Heart right ventricle (tissue), 16 donors: ENCODE results near the gene ZRSR2. TPM values are rescaled to one million over a fixed set of nuclear protein-coding genes. Genes with fewer than 3 reads are reported as not detected.
A peak's percentile ranks its signal among the peaks of the same experiment; 100 is the strongest.

Experiments
- ATAC-seq, 8 donors: fragments of 200-7000 bp; cut with Tn5 transposase; one replicate each; pipeline ENCODE4 v1.9.1; 2020; ENCODE audit warnings: mild to moderate bottlenecking in 8 of 8, moderate library complexity in 8 of 8, moderate number of reproducible peaks in 1 of 8
- DNase-seq, 2 donors: peaks; one replicate each; pipeline ENCODE4 v3.0.0-alpha.2; 2020
- H3K27ac ChIP-seq, 10 donors: fragments of 200-600 bp; sonication (generic) in 2 of 10; one replicate each; pipeline versions ENCODE4 v1.5.0 to v1.8.0; 2020 to 2022; ENCODE audit warnings: mild to moderate bottlenecking in 3 of 10
- H3K27me3 ChIP-seq, 7 donors: fragments of 200-600 bp; one replicate each; pipeline ENCODE4 v1.8.0; 2021 to 2022; ENCODE audit warnings: mild to moderate bottlenecking in 2 of 7
- H3K36me3 ChIP-seq, 9 donors: fragments of 200-600 bp; sonication (generic) in 1 of 9; one replicate each; pipeline versions ENCODE4 v1.5.0 to v1.8.0; 2020 to 2022; ENCODE audit warnings: mild to moderate bottlenecking in 2 of 9
- H3K4me1 ChIP-seq, 9 donors: fragments of 200-600 bp; sonication (generic) in 1 of 9; one replicate each; pipeline versions ENCODE4 v1.5.0 to v1.8.0; 2020 to 2022; ENCODE audit warnings: mild to moderate bottlenecking in 4 of 9
- H3K4me3 ChIP-seq, 10 donors: fragments of 200-600 bp; sonication (generic) in 2 of 10; one replicate each; pipeline versions ENCODE4 v1.5.0 to v1.8.0; 2020 to 2022; ENCODE audit warnings: mild to moderate bottlenecking in 7 of 10, moderate library complexity in 2 of 10
- H3K9me3 ChIP-seq, 11 donors: fragments of 200-600 bp in 10 of 11; sonication (generic) in 2 of 11; one replicate each; pipeline versions ENCODE4 v1.5.0 to v1.8.0; 2013 to 2022; ENCODE audit warnings: mild to moderate bottlenecking in 2 of 11, control low read depth in 1 of 11, moderate library complexity in 1 of 11
- CTCF ChIP-seq, 9 donors: fragments of 200-600 bp; sonication (generic) in 2 of 9; IDR thresholded peaks; one replicate each; pipeline versions ENCODE4 v1.5.0 to v1.8.0; 2021 to 2022; ENCODE audit warnings: antibody characterized with exemption in 9 of 9, mild to moderate bottlenecking in 5 of 9, moderate library complexity in 1 of 9
- WGBS, 2 donors: extraction: QIAGEN DNeasy Blood & Tissue Kit; methylation state at CpG; one replicate each; pipeline ENCODE4 v1.1.7; 2013; ENCODE audit warnings: inconsistent platforms in 1 of 2; 5-methylcytosine and 5-hydroxymethylcytosine counted together
- intact Hi-C, 10 donors: fragments of 100-400 bp; cut with DNase I; formaldehyde crosslinking; loops; one replicate each; pipeline versions ENCODE4 v1.11.1 to v1.14.2; 2022
- polyA plus RNA-seq, 2 donors: library from polyadenylated mRNA; stranded (reverse); fragments of 200-250 nt; gene quantifications; one replicate each; pipeline ENCODE4 v1.2.3, GENCODE V29; 2013
- total RNA-seq, 10 donors: library from RNA; stranded (reverse); fragmentation: NEBNext Ultra II Directional in 3 of 10; extraction: Animal tissue kit (Norgen Biotek cat#: 25700) in 3 of 10; gene quantifications; one replicate each; pipeline versions ENCODE4 v1.2.1 to v1.2.4, GENCODE V29; 2021 to 2023
- donor health status: Arrhythmogenic right ventricular cardiomyopathy.
- donor health status: ischemic (EF 13 %, LVEDD 7.1; RV severe dilation, severe dysfunction).
- donor health status: healthy with polysubstance abuse.
- donor health status: DM: no; HTN: yes; CAD: no.
- donor health status: DM: no; HTN: no; CAD: no.
- donor health status: ischemic (EF 25% LVEDD 6.9; RV normal size, moderate dysfunction).
- donor health status: ischemic (EF 25% LVEDD 5.7; RV mildly dilated, moderate dysfunction).
- donor health status: healthy.
- donor health status: DM: yes; HTN: yes; CAD: no.
- donor health status: Ischemic cardiomyopathy.
- donor health status: ischemic (EF 35%, LVEDD 5.7; RV mildly dilated, moderate dysfunction).
- donor health status: nonischemic (EF 11% LVEDD 7.7; RV severe dilation, severe dysfunction).
- donor health status: DM: yes; HTN: yes; CAD: no.
- donor health status: PGD.
- donor health status: ischemic (EF 29% LVEDD 5.4; RV normal size, mild dysfunction).
- donor health status: nonischemic (EF 23%, LVEDD 6.1; RV moderate dilation, normal function).

ZRSR2 gene
- total and polyA plus RNA-seq, 12 donors, result 6.3 to 25.3 (median 7.9) TPM

GRCh38 chrX:15858051-15858450 lies 67.8 kb downstream of the ZRSR2 start:
- Histone ChIP-seq H3K27me3 (peaks cover 0 to 68% (median 0%) of the 10 kb centered on the region in 7 donors), H3K4me3 (no peak overlapping the region), H3K36me3 (no peaks in the 10 kb centered on the region), H3K4me1 (peaks cover 0 to 28% (median 10%) of the 10 kb centered on the region in 9 donors), H3K9me3 (no peaks in the 10 kb centered on the region), H3K27ac (no peak overlapping the region)
- 65 to 78% methylated on average over 1 of the region's 1 CpG for WGBS, 2 donors
- DNase-seq (no peak), ATAC-seq (no peak)
- no peak for TF ChIP-seq CTCF (IDR thresholded peaks at IDR 0.05)
- intact Hi-C loops, result no loop called here

- DNase-seq (no peak), ATAC-seq (no peak)
- 89 to 93% methylated on average over 3 of the region's 3 CpGs for WGBS, 2 donors
- peaks cover 0 to 83% (median 0%) of the 10 kb centered on the region in 7 donors for H3K27me3 ChIP-seq
- TF ChIP-seq CTCF (IDR thresholded peaks at IDR 0.05), result no peak
- intact Hi-C loops, result no loop called here
- H3K4me3 ChIP-seq, result no peak overlapping the region
- no peaks in the 10 kb centered on the region for H3K36me3 ChIP-seq
- peaks cover 0 to 16% (median 7%) of the 10 kb centered on the region in 9 donors for H3K4me1 ChIP-seq
- H3K27ac ChIP-seq, result no peak overlapping the region
- H3K9me3 ChIP-seq, result no peaks in the 10 kb centered on the region
Measured at GRCh38 chrX:15860921-15861320, 70.6 kb downstream of the ZRSR2 start.

- Histone ChIP-seq H3K27me3 (peaks cover 0 to 81% (median 0%) of the 10 kb centered on the region in 7 donors), H3K9me3 (no peaks in the 10 kb centered on the region), H3K4me3 (no peak overlapping the region), H3K27ac (peak overlapping the region in 6 of 10 donors; percentile 13 to 65 (median 42)), H3K4me1 (peaks cover 0 to 6% (median 0%) of the 10 kb centered on the region in 9 donors), H3K36me3 (no peaks in the 10 kb centered on the region)
- DNase-seq, result no peak
- WGBS, 2 donors, result 42 to 44% methylated on average over 3 of the region's 3 CpGs
- ATAC-seq, result peak in 7 of 8 donors; percentile 34 to 74 (median 55)
- intact Hi-C loops, result no loop called here
- TF ChIP-seq CTCF (IDR thresholded peaks at IDR 0.05), result no peak
Measured at GRCh38 chrX:15864023-15864422, 73.7 kb downstream of the ZRSR2 start.

DNA sequence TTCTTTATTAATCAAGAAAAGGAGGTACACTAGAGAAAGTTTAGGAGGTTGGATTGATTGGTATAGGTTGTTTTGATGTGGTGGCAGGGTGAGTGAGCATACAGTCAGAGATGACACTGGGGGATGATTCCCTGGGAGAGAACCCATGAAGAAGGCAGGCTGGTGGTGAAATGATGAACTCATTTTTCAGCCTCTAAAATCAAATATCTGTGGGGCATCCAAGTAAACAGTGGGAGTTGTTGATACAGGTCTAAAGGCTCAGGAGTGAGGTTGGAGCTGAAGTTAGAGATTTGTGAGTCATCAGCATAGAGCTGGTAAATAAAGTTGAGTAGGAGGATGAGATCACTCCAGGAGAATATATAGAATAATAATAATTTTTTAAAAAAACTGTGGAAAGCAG lies 74.3 kb downstream of the ZRSR2 start:
- H3K4me1 ChIP-seq, result peaks cover 0 to 6% (median 0%) of the 10 kb centered on the region in 9 donors
- peaks cover 0 to 82% (median 0%) of the 10 kb centered on the region in 7 donors for H3K27me3 ChIP-seq
- no peaks in the 10 kb centered on the region for H3K9me3 ChIP-seq
- intact Hi-C loops, result no loop called here
- DNase-seq, result no peak
- TF ChIP-seq CTCF (IDR thresholded peaks at IDR 0.05), result no peak
- no peak overlapping the region for H3K4me3 ChIP-seq
- no peak for ATAC-seq
- H3K36me3 ChIP-seq, result no peaks in the 10 kb centered on the region
- peak overlapping the region in 4 of 10 donors; percentile 39 to 65 (median 50) for H3K27ac ChIP-seq
